Breast epithelium (tissue), 3 donors: ENCODE results near the gene ENTPD7.
A peak's percentile ranks its signal among the peaks of the same experiment; 100 is the strongest.

Experiments used
- POLR2A ChIP-seq: fragments of 450-650 bp; IDR thresholded peaks from one replicate; pipeline ENCODE4 v1.6.1; 2016; ENCODE audit warnings: antibody characterized with exemption, mild to moderate bottlenecking, moderate library complexity
- POLR2AphosphoS5 ChIP-seq, 3 donors: sonication (generic); formaldehyde crosslinking; IDR thresholded peaks; one replicate each; pipeline ENCODE4 v1.6.1; 2017; ENCODE audit warnings: antibody characterized with exemption in 3 of 3
- TF ChIP-seq, protein P1 (sequence below), 3 donors: fragments of 450-650 bp; IDR thresholded peaks; one replicate each; pipeline ENCODE4 v1.5.1; 2016 to 2017; ENCODE audit warnings: antibody characterized with exemption in 3 of 3, mild to moderate bottlenecking in 3 of 3, moderate library complexity in 3 of 3

DNA sequence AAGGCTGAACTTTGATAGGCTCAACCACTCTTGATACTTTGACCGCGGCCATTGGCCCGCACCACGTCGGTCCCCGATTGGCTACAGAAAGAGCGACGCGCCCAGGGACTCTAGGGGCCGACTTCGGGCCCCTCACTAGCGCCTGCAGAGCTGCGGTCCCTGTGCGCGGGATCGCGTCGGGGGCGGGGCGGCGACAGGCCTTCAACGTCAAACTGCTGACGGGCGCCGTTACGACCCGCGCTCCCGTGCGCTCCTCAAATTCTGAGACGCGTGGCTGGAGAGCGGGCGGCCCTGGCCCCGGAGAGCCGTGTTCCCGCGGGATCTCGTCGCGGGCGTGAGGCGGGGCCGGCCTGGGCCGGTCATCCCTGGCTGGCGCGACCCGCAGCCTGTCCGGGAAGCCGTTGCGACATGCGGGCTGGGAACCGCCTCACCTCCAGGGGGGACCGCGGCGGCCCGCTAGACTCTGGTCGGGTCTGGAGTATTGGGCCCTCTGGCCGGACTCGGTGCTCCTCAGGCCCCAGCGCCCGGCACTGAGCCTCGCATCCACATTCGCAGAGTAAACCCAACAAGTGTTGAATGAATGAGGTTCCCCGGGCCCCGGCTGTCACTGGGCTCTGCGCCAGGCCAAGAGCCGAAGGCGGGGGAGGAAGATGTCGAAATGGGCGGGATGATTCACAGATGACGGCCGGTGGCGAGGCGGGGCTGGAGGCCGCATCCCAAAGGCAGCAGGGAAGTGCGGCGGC, 38.4 kb upstream of the ENTPD7 start:
- TF ChIP-seq POLR2A, result peak; percentile 10
- TF ChIP-seq, protein P1, sequence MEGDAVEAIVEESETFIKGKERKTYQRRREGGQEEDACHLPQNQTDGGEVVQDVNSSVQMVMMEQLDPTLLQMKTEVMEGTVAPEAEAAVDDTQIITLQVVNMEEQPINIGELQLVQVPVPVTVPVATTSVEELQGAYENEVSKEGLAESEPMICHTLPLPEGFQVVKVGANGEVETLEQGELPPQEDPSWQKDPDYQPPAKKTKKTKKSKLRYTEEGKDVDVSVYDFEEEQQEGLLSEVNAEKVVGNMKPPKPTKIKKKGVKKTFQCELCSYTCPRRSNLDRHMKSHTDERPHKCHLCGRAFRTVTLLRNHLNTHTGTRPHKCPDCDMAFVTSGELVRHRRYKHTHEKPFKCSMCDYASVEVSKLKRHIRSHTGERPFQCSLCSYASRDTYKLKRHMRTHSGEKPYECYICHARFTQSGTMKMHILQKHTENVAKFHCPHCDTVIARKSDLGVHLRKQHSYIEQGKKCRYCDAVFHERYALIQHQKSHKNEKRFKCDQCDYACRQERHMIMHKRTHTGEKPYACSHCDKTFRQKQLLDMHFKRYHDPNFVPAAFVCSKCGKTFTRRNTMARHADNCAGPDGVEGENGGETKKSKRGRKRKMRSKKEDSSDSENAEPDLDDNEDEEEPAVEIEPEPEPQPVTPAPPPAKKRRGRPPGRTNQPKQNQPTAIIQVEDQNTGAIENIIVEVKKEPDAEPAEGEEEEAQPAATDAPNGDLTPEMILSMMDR (IDR thresholded peaks at IDR 0.05), result peak in 2 of 3 donors; percentile 18 to 35
- peak; percentile 89 to 98 (median 89) for TF ChIP-seq POLR2AphosphoS5 (IDR thresholded peaks at IDR 0.05)
